HG03064 (cell line): ENCODE data around the gene ARSG.

ENCODE experiments used
- ATAC-seq: cut with Tn5 transposase; IDR thresholded peaks from one replicate; pipeline ENCODE4 v1.9.1; 2021; ENCODE audit warnings: low read depth; ENCODE audit not compliant: unreplicated experiment

ARSG gene

GRCh38 chr17:68461589-68461988, 170.3 kb downstream of the ARSG start:
- ATAC-seq, result no peak

- ATAC-seq, result peak; percentile 39
These were observed 171.3 kb downstream of the ARSG start for GRCh38 chr17:68462381-68463210.

GRCh38 chr17:68463211-68464019, 172.1 kb downstream of the ARSG start:
- no peak for ATAC-seq

GRCh38 chr17:68468334-68468733, 177.0 kb downstream of the ARSG start:
- ATAC-seq, result no peak

- no peak for ATAC-seq
These were observed 177.5 kb downstream of the ARSG start for GRCh38 chr17:68468788-68469187.
